Measurements from ENCODE around the gene DMD.
A peak's percentile ranks its signal among the peaks of the same experiment; 100 is the strongest.

DMD gene

DNA sequence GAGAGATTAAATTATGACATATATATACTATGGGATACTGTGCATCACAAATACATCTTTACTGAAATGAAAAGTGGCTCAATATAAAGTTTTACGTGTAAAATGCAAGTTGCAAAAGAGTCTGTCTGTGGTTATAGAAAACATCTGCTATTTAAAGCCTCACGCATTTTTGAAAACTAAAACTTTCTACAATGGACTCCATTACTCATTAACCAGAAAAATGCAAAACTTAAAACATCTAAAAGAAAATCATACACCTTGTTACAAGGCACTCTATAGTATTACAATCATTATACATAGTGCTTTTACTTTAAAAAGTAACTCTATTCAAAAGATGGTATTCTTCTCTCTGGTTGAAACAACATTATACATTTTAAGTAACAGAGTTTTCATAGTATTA, 755.6 kb downstream of the DMD start:
- no peak for DNase-seq

DNA sequence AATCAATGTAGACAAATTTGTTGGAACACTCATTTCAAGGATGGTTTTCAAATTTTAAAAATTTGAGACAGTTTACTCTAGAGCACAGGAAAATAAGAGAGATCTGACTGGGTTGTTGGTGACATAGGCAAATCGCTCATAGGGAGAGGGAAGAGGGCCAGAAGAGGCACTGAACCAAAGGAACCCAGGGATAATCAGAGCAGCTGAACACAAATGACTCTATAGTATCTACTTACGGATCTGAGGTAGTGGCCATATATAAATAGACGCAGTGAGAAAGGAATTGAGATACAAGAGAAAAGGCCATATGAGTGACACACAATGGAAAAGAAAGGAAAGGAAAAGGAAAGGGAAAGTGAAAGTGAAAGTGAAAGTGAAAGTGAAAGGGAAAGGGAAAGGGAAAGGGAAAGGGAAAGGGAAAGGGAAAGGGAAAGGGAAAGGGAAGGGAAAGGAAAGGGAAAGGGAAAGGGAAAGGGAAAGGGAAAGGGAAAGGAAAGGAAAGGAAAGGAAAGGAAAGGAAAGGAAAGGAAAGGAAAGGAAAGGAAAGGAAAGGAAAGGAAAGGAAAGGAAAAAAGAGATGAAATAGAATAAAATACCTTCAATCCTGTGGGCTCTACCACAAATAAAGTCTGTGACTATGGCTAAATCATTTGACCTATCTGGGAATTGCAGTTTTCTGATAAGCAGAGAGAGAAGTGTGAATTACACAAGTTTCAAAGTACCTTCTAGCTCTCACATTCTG, 759.2 kb downstream of the DMD start:
- DNase-seq: no peak

GRCh38 chrX:32448945-32449344, 762.4 kb downstream of the DMD start:
- no peak for DNase-seq

GRCh38 chrX:32448320-32448719, 763.0 kb downstream of the DMD start:
- DNase-seq: no peak

- no peak for DNase-seq
These were observed 763.7 kb downstream of the DMD start for GRCh38 chrX:32447640-32448039.

GRCh38 chrX:32443841-32444240, 767.5 kb downstream of the DMD start:
- DNase-seq: no peak

- no peak for DNase-seq
These were observed 790.1 kb downstream of the DMD start for GRCh38 chrX:32421266-32421665.

- DNase-seq: peak; percentile 71
These were observed 803.0 kb downstream of the DMD start for GRCh38 chrX:32408389-32408788.

- DNase-seq: no peak
These were observed 813.7 kb downstream of the DMD start for GRCh38 chrX:32397562-32398216.

GRCh38 chrX:32395878-32396277, 815.5 kb downstream of the DMD start:
- no peak for DNase-seq

- no peak for DNase-seq
These were observed 818.7 kb downstream of the DMD start for GRCh38 chrX:32392655-32393054.

DNA sequence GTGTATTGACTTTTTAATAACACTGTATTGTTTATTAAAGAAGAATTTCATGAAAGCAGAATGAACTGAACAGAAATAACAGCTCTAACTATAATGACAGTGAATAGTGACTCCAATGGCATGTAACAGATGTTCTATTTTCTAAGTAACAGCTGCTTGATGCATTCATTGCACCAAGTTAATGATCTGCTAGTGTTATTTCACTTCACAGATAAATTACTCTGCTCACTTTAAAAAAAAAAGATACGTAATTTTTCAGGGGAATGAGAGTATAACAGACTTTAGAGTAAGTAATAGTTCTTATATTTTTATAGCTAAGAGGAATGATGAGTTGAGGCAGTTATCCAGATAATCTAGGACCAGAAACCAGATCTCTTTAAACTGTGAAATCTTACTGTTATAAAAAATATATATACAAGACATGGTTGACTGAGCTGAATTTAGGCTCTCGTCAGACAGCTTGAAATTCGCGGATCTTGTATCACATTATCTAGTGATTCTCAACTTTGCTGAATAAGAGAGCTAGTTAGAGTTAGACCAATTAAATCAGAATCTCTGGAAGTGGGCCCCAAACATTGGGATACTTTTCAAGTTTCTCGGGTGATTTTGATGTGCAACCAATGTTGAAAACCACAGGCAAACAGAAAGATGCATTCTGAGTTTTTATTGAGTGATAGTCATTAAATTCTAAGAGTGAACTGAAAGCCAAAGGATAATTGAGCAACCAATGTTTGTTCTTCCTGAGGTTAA, 840.7 kb downstream of the DMD start:
- DNase-seq: no peak

GRCh38 chrX:32293962-32294700, 917.2 kb downstream of the DMD start:
- DNase-seq: peak; percentile 11

DNA sequence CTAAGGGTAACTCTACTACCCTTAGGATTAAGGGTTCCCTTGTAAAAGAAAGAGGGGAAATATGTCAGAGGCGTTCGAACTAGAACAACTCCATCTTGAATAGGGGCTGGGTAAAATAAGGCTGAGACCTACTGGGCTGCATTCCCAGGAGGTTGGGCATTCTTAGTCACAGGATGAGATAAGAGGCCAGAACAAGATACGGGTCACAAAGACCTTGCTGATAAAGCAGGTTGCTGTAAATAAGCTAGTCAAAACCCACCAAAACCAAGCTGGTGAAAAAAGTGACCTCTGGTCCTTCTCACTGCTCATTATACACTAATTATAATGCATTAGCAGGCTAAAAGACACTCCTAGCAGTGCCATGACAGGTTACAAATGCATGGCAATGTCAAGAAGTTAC, 922.0 kb downstream of the DMD start:
- no peak for DNase-seq

DNA sequence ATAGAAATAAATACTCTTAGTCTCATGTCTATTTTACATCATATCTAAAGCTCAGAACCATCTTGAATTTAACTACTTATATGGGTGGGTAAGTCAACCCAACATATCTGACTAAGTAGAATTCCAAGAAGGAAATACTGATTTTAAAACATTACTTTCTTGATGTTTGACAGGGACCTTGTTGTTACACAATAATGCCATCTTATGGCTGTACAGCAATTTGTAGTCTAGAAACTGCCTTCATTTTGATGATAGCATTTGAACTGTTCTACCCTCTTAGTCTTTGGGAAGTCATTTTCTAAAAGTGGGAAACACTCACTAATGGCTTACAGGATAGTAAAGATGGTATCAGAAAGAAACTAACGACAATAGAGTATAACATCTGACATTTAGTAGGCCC, 929.5 kb downstream of the DMD start:
- DNase-seq: no peak

DNA sequence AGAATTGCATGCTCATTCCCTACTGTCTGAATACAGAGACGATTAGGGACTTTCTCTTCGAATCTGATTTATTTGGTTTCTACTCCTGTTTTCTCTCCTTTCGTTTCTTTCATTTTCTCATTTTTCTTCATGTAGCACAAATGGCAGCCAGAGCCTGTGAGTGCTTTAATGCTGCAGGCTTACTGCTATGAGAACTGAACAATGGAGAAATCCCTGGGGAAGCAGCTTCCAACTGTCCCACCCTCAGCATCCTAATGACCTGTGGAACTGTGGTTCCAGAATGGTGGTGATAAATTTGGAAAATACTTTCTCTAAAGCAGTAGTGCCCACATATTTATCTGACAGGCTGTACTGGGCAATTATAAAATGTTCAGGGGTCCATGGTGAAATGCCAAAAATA, 930.4 kb downstream of the DMD start:
- peak; percentile 1 for DNase-seq

DNA sequence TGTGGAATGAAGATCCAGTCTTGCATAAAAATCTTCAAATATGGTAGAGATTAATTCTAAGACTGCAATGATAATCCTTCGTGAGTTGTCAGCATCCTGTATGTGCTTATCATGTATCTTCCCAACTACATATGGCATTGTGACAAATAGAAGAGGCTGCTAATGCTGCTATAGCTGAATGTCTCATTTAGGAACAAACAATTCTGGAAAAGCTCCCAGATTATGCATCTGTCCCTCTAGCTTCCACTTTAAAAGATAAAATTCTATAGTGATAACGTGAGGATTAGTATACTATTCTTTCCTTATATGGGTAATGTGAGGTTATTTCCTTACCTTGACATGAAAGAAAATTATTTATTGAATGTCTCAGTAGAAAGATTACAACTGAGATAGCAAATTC, 930.9 kb downstream of the DMD start:
- no peak for DNase-seq

- DNase-seq: no peak
These were observed 935.2 kb downstream of the DMD start for GRCh38 chrX:32276153-32276552.

- no peak for DNase-seq
These were observed 941.5 kb downstream of the DMD start for GRCh38 chrX:32269866-32270265.

GRCh38 chrX:32268207-32268606, 943.1 kb downstream of the DMD start:
- no peak for DNase-seq

DNA sequence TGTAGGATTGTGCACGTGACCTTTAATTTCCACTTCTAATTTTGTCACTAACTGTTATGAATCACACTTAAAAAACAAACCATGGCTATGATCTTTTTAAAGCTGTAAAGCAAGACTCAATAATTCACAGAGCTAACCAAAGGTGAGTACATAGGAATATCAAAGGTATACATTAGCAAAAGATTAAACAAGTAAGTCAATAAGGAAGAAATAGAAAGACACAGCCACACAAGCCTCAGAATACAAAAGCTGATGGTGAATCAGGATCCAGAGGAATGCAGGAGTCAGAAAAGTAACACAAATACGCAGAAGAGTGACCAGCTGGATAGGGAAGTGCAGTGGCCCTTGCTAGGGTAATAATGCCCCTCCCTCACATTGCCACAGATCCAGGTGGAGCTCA, 943.6 kb downstream of the DMD start:
- no peak for DNase-seq

DNA sequence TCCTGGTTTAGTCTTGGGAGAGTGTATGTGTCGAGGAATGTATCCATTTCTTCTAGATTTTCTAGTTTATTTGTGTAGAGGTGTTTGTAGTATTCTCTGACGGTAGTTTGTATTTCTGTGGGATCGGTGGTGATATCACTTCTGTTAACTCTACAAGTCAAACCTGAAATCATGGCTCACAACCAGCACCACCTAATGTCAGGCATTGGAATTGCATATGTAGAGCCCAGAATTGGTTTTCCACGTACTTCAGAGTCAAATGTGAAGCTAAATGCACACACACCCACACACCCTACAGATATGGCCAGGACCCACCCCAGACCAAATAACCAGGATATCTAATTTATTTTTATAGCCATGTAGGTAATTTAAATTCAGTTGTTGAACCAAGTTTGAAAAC, 964.7 kb downstream of the DMD start:
- DNase-seq: peak; percentile 49

- DNase-seq: no peak
These were observed 1015.7 kb downstream of the DMD start for GRCh38 chrX:32195611-32196010.

Data from NCI-H82 (cell line).